ENCODE data around the gene MAP4. TPM values are rescaled to one million over a fixed set of nuclear protein-coding genes. Genes with fewer than 3 reads are reported as not detected.

The MAP4 gene
- total and polyA plus RNA-seq, 2 donors (not counting 1 experiment from before 2014, with no cell fraction given): 39.2 to 132 TPM

- no peaks in the 10 kb centered on the region for H3K9me3 Mint-ChIP-seq (ENCODE audit: insufficient read depth)
- no peak overlapping the region for H3K27ac Mint-ChIP-seq
- CTCF ChIA-PET: no interaction called here
Observed at GRCh38 chr3:47846186-47846879, 169.9 kb downstream of the MAP4 start.

More at GRCh38 chr3:47846186-47846879, 169.9 kb downstream of the MAP4 start:
- POLR2A ChIA-PET: no interaction called here
- no peak overlapping the region for H3K4me3 ChIP-seq (ENCODE audit: control extremely low read depth in 1 of 5, extremely low read depth in 1 of 5, insufficient read depth in 1 of 5, low read depth in 2 of 5, low read length in 4 of 5)
- ATAC-seq (ENCODE audit: low read depth) (no peak), DNase-seq (no peak)
- no peak overlapping the region for H3K27ac ChIP-seq (ENCODE audit: low read length in 2 of 2)
- H3K9me3 ChIP-seq (ENCODE audit: control extremely low read depth in 1 of 3, control insufficient read depth in 2 of 3, insufficient read depth in 1 of 3, low read length in 2 of 3): peaks cover 0 to 4% (median 0%) of the 10 kb centered on the region in 3 donors
- H4K20me1 ChIP-seq (ENCODE audit: control insufficient read depth, insufficient read depth, low read length, poor library complexity, severe bottlenecking): no peaks in the 10 kb centered on the region
- TF ChIP-seq EZH2 (IDR thresholded peaks at IDR 0.05; ENCODE audit: borderline replicate concordance, insufficient read depth, low read depth, low read length, poor library complexity, severe bottlenecking): no peak
- no peak for TF ChIP-seq CTCF (IDR thresholded peaks at IDR 0.05)
- peaks cover 4 to 7% of the 10 kb centered on the region in 2 donors for H3K4me1 ChIP-seq (ENCODE audit: control insufficient read depth in 2 of 2, insufficient read depth in 2 of 2, low read length in 2 of 2)
- H3K79me2 ChIP-seq (ENCODE audit: control insufficient read depth, insufficient read depth, low read length): no peaks in the 10 kb centered on the region
- no peak overlapping the region for H3K9ac ChIP-seq (ENCODE audit: low read length)
- H3K27me3 ChIP-seq (replicated peaks in 1 of 4; ENCODE audit: control extremely low read depth in 1 of 4, control insufficient read depth in 3 of 4, insufficient read depth in 4 of 4, low read length in 3 of 4): no peaks in the 10 kb centered on the region
- H3K27me3 Mint-ChIP-seq: no peaks in the 10 kb centered on the region
- 98% methylated on average over 37 of the region's 37 CpGs for WGBS (ENCODE audit: insufficient coverage)
- peaks cover 3 to 79% of the 10 kb centered on the region in 2 experiments for H3K36me3 ChIP-seq (replicated peaks in 1 of 2; ENCODE audit: control extremely low read depth in 1 of 2, control insufficient read depth in 1 of 2, extremely low read depth in 1 of 2, insufficient read depth in 2 of 2, low read length in 1 of 2)
- H3K4me2 ChIP-seq (replicated peaks; ENCODE audit: low read depth, low read length, poor library complexity, severe bottlenecking): no peak overlapping the region
- intact Hi-C loops (cut with micrococcal nuclease): no loop called here
- no peak overlapping the region for H2AFZ ChIP-seq (ENCODE audit: insufficient read depth, low read depth, low read length, poor library complexity, severe bottlenecking)
- H3K4me3 Mint-ChIP-seq: no peak overlapping the region
- peaks cover 5% of the 10 kb centered on the region for H3K4me1 Mint-ChIP-seq
